Measurements from ENCODE around the gene CORO6. TPM values are rescaled to one million over a fixed set of nuclear protein-coding genes. Genes with fewer than 3 reads are reported as not detected.

The CORO6 gene
- total and polyA plus RNA-seq, 2 donors (not counting 1 experiment from before 2014, with no cell fraction given) = 1.4 to 4.0 TPM

DNA sequence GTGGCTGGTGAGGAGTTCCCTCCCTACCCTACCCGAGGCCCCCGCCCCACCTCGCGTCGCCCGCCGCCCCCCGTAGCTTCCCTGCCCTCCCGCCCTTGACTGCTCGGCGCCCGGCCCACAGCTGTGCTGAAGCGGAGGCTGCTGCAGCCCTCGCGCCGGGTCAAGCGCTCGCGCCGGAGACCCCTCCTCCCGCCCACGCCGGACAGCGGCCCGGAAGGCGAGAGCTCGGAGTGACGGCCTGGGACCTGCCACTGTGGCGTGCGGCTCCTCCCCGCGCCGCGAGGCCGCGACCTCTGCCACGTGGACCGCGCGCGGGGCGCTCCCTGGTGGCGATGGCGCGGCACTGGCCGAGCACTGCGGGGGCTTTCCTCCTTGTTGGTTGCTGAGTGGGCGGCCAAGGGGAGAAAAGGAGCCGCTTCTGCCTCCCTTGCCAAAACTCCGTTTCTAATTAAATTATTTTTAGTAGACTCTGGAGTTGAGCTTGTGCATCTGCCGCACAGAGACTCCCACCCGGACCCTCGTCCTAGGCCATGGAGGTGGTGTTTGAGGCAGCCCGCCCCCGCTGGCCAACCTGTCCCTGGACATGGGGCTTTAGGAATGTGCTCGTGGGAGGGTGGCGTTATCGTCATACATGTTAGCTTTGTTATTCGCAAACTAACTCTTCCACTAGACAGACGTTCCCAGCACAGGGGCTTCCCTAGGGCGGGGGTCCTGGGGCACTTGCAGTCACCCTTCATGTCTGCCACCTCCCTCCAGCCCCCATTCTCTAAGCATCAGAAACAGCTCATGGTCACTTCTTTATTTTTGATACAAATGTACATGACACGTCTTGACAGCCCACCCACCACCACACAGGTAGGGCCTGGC, 49.8 kb downstream of the CORO6 start:
- Histone ChIP-seq H3K27ac (ENCODE audit: low read length in 2 of 2) (no peak overlapping the region), H3K36me3 (replicated peaks in 1 of 2; ENCODE audit: control extremely low read depth in 1 of 2, control insufficient read depth in 1 of 2, extremely low read depth in 1 of 2, insufficient read depth in 2 of 2, low read length in 1 of 2) (peaks cover 0 to 42% of the 10 kb centered on the region in 2 experiments), H3K4me1 (ENCODE audit: control insufficient read depth in 2 of 2, insufficient read depth in 2 of 2, low read length in 2 of 2) (peaks cover 15 to 28% of the 10 kb centered on the region in 2 donors), H3K4me3 (ENCODE audit: control extremely low read depth in 1 of 5, extremely low read depth in 1 of 5, insufficient read depth in 1 of 5, low read depth in 2 of 5, low read length in 4 of 5) (no peak overlapping the region), H2AFZ (ENCODE audit: insufficient read depth, low read depth, low read length, poor library complexity, severe bottlenecking) (no peak overlapping the region), H3K9ac (ENCODE audit: low read length) (no peak overlapping the region), H4K20me1 (ENCODE audit: control insufficient read depth, insufficient read depth, low read length, poor library complexity, severe bottlenecking) (peaks cover 37% of the 10 kb centered on the region), H3K9me3 (ENCODE audit: control extremely low read depth in 1 of 3, control insufficient read depth in 2 of 3, insufficient read depth in 1 of 3, low read length in 2 of 3) (no peaks in the 10 kb centered on the region), H3K79me2 (ENCODE audit: control insufficient read depth, insufficient read depth, low read length) (peaks cover 9% of the 10 kb centered on the region), H3K4me2 (replicated peaks; ENCODE audit: low read depth, low read length, poor library complexity, severe bottlenecking) (peak overlapping the region; percentile 68), H3K27me3 (replicated peaks in 1 of 4; ENCODE audit: control extremely low read depth in 1 of 4, control insufficient read depth in 3 of 4, insufficient read depth in 4 of 4, low read length in 3 of 4) (no peaks in the 10 kb centered on the region)
- no peak for TF ChIP-seq EZH2 (IDR thresholded peaks at IDR 0.05; ENCODE audit: borderline replicate concordance, insufficient read depth, low read depth, low read length, poor library complexity, severe bottlenecking)
- TF ChIP-seq, protein P1, sequence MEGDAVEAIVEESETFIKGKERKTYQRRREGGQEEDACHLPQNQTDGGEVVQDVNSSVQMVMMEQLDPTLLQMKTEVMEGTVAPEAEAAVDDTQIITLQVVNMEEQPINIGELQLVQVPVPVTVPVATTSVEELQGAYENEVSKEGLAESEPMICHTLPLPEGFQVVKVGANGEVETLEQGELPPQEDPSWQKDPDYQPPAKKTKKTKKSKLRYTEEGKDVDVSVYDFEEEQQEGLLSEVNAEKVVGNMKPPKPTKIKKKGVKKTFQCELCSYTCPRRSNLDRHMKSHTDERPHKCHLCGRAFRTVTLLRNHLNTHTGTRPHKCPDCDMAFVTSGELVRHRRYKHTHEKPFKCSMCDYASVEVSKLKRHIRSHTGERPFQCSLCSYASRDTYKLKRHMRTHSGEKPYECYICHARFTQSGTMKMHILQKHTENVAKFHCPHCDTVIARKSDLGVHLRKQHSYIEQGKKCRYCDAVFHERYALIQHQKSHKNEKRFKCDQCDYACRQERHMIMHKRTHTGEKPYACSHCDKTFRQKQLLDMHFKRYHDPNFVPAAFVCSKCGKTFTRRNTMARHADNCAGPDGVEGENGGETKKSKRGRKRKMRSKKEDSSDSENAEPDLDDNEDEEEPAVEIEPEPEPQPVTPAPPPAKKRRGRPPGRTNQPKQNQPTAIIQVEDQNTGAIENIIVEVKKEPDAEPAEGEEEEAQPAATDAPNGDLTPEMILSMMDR (IDR thresholded peaks at IDR 0.05) = peak; percentile 76
- CTCF ChIA-PET = interaction anchor here (0.6 to 24.3 kb wide), 18 partner anchors 12 to 532 kb away, joined by 3 to 336 read pairs (median 4); partner anchors contain the start of gene ANKRD13B
- intact Hi-C loops (cut with micrococcal nuclease) = loop anchor here (1.0 kb wide), 1 partner anchor 203 kb away; no protein-coding TSS in a partner anchor
- no peak overlapping the region for H3K27ac Mint-ChIP-seq
- no peaks in the 10 kb centered on the region for H3K27me3 Mint-ChIP-seq
- no peak overlapping the region for H3K4me3 Mint-ChIP-seq
- H3K9me3 Mint-ChIP-seq (ENCODE audit: insufficient read depth) = no peaks in the 10 kb centered on the region
- ATAC-seq (ENCODE audit: low read depth) (peak; percentile 34), DNase-seq (peak; percentile 81)
- H3K4me1 Mint-ChIP-seq = peaks cover 26% of the 10 kb centered on the region
- POLR2A ChIA-PET = interaction anchor here (0.5 to 1.0 kb wide), 4 partner anchors 9 to 188 kb away, joined by 3 to 6 read pairs (median 4); no protein-coding TSS in a partner anchor
- WGBS (ENCODE audit: insufficient coverage) = 58% methylated on average over 37 of the region's 62 CpGs
